Measurements from ENCODE around the gene PTPRN2.

PTPRN2 gene

GRCh38 chr7:157543276-157543675 lies 1044.3 kb downstream of the PTPRN2 start:
- no peak for DNase-seq

GRCh38 chr7:157542068-157543021 lies 1045.3 kb downstream of the PTPRN2 start:
- DNase-seq, result no peak

GRCh38 chr7:157541295-157542067 lies 1046.1 kb downstream of the PTPRN2 start:
- no peak for DNase-seq

GRCh38 chr7:157540606-157541294 lies 1046.9 kb downstream of the PTPRN2 start:
- DNase-seq, result no peak

GRCh38 chr7:157540020-157540419 lies 1047.6 kb downstream of the PTPRN2 start:
- DNase-seq, result no peak

GRCh38 chr7:157539521-157539920 lies 1048.1 kb downstream of the PTPRN2 start:
- no peak for DNase-seq

- no peak for DNase-seq
Measured at GRCh38 chr7:157538735-157539134, 1048.9 kb downstream of the PTPRN2 start.

GRCh38 chr7:157538321-157538720 lies 1049.3 kb downstream of the PTPRN2 start:
- DNase-seq, result no peak

- no peak for DNase-seq
Measured at GRCh38 chr7:157537056-157537455, 1050.6 kb downstream of the PTPRN2 start.

GRCh38 chr7:157532068-157532467 lies 1055.6 kb downstream of the PTPRN2 start:
- no peak for DNase-seq

GRCh38 chr7:157529768-157530560 lies 1057.7 kb downstream of the PTPRN2 start:
- no peak for DNase-seq

- no peak for DNase-seq
Measured at GRCh38 chr7:157528785-157529341, 1058.8 kb downstream of the PTPRN2 start.

- DNase-seq, result no peak
Measured at GRCh38 chr7:157527686-157528085, 1059.9 kb downstream of the PTPRN2 start.

GRCh38 chr7:157526913-157527634 lies 1060.5 kb downstream of the PTPRN2 start:
- no peak for DNase-seq

- no peak for DNase-seq
Measured at GRCh38 chr7:157526005-157526912, 1061.4 kb downstream of the PTPRN2 start.

GRCh38 chr7:157525491-157525915 lies 1062.1 kb downstream of the PTPRN2 start:
- no peak for DNase-seq

- no peak for DNase-seq
Measured at GRCh38 chr7:157524731-157525130, 1062.9 kb downstream of the PTPRN2 start.

- DNase-seq, result no peak
Measured at GRCh38 chr7:157523766-157524421, 1063.7 kb downstream of the PTPRN2 start.

- DNase-seq, result no peak
Measured at GRCh38 chr7:157523371-157523765, 1064.3 kb downstream of the PTPRN2 start.

- DNase-seq, result no peak
Measured at GRCh38 chr7:157522954-157523353, 1064.7 kb downstream of the PTPRN2 start.

All from NCI-H524 (cell line).